CD4-positive, alpha-beta memory T cell (primary cell): Measurements from ENCODE around the gene MTAP. TPM values are rescaled to one million over a fixed set of nuclear protein-coding genes. Genes with fewer than 3 reads are reported as not detected.
A peak's percentile ranks its signal among the peaks of the same experiment; 100 is the strongest.

ENCODE experiments used
- CTCF ChIA-PET: fragments of 350-600 bp; sonication (Branson Sonifier 250); formaldehyde crosslinking; loops from one replicate; lab custom pipeline; 2021; ENCODE audit warnings: inconsistent platforms; ENCODE audit not compliant: partially characterized antibody; lab: Charles Lee
- POLR2A ChIA-PET: fragments of 350-600 bp; sonication (Branson Sonifier 250); formaldehyde crosslinking; loops from one replicate; lab custom pipeline; 2021; ENCODE audit not compliant: partially characterized antibody; lab: Charles Lee
- DNase-seq, 5 donors: peaks; one replicate each; pipeline versions ENCODE4 v3.0.0 to v3.0.0-alpha.2; 2020 to 2022; ENCODE audit warnings: mixed read lengths in 1 of 5
- H3K27ac ChIP-seq: one replicate; pipeline ENCODE4 v1.7.0; 2013; ENCODE audit warnings: low read depth, low read length
- H3K27me3 ChIP-seq: 2 replicates; pipeline ENCODE4 v1.7.0; 2013; ENCODE audit warnings: mild to moderate bottlenecking, low read length, moderate library complexity; ENCODE audit not compliant: insufficient read depth
- H3K36me3 ChIP-seq: 2 replicates; pipeline ENCODE4 v1.7.0; 2013; ENCODE audit warnings: mild to moderate bottlenecking, low read length, moderate library complexity; ENCODE audit not compliant: insufficient read depth
- H3K4me1 ChIP-seq: 2 replicates; pipeline ENCODE4 v1.7.0; 2013; ENCODE audit warnings: mild to moderate bottlenecking, low read length, moderate library complexity; ENCODE audit not compliant: insufficient read depth
- H3K4me3 ChIP-seq, 2 donors: one replicate each; pipeline ENCODE4 v1.7.0; 2013; ENCODE audit warnings: low read length in 2 of 2, mild to moderate bottlenecking in 1 of 2
- H3K9me3 ChIP-seq, 2 donors: one replicate each; pipeline ENCODE4 v1.7.0; 2013; ENCODE audit warnings: low read length in 2 of 2, control low read depth in 1 of 2; ENCODE audit not compliant: control insufficient read depth in 1 of 2
- H3K27ac Mint-ChIP-seq, 7 donors: one replicate each; pipeline ENCODE4 v1.8.0; 2020 to 2021; ENCODE audit warnings: mixed read lengths in 7 of 7, mild to moderate bottlenecking in 6 of 7, inconsistent platforms in 3 of 7, moderate library complexity in 3 of 7
- H3K27me3 Mint-ChIP-seq, 2 donors: one replicate each; pipeline ENCODE4 v1.8.0; 2020 to 2021; ENCODE audit warnings: mixed read lengths in 2 of 2
- H3K36me3 Mint-ChIP-seq, 2 donors: one replicate each; pipeline ENCODE4 v1.8.0; 2020 to 2021; ENCODE audit warnings: mixed read lengths in 2 of 2, inconsistent platforms in 1 of 2, mild to moderate bottlenecking in 1 of 2
- H3K4me1 Mint-ChIP-seq, 4 donors: one replicate each; pipeline ENCODE4 v1.8.0; 2020 to 2021; ENCODE audit warnings: mixed read lengths in 4 of 4, mild to moderate bottlenecking in 1 of 4
- H3K4me3 Mint-ChIP-seq, 8 donors: one replicate each; pipeline ENCODE4 v1.8.0; 2020 to 2021; ENCODE audit warnings: mixed read lengths in 8 of 8, mild to moderate bottlenecking in 7 of 8, moderate library complexity in 6 of 8, inconsistent platforms in 3 of 8
- H3K9me3 Mint-ChIP-seq, 8 donors: one replicate each; pipeline ENCODE4 v1.8.0; 2020 to 2021; ENCODE audit warnings: mixed read lengths in 8 of 8, mild to moderate bottlenecking in 5 of 8, inconsistent platforms in 3 of 8, moderate library complexity in 1 of 8
- intact Hi-C: fragments of 100-400 bp; cut with micrococcal nuclease; formaldehyde crosslinking; loops from one replicate; pipeline ENCODE4 v1.15.1; 2023
- polyA plus RNA-seq, 2 donors: library from polyadenylated mRNA; unstranded; fragments of 300-500 nt; fragmentation: Illumina TruSeq; gene quantifications; one replicate each; pipeline ENCODE4 v1.2.3, GENCODE V29; 2021
- total RNA-seq, 2 experiments: library from RNA; stranded (reverse); gene quantifications; one replicate each; pipeline ENCODE4 v1.2.3, GENCODE V29; 2021

The MTAP gene
- total and polyA plus RNA-seq, 4 experiments from 2014 or later = 21.1 to 47.9 (median 34.0) TPM

DNA sequence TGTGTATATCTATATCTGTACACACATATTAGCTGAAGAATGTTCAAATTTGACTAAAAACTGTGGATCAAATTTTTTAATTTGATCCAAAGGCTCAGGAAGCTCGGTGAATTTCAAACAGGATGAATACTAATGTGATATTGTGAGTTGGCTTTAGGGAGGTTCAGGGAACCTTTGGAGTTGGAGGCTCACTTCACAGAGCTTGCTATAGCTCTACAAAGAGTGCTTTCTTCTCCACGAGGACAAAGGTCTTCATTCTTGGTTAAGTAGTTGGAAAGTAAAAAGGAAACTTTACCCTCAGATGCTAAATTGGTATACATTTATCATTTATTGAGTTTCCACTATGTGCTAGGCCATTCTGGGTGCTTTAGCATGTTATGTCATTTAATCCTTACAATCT, 36.3 kb upstream of the MTAP start:
- no peaks in the 10 kb centered on the region for H3K4me1 ChIP-seq
- no peaks in the 10 kb centered on the region for H3K36me3 ChIP-seq
- no peak overlapping the region for H3K27ac Mint-ChIP-seq
- H3K27me3 Mint-ChIP-seq = peaks cover 9 to 19% of the 10 kb centered on the region in 2 donors
- no peaks in the 10 kb centered on the region for H3K27me3 ChIP-seq
- H3K36me3 Mint-ChIP-seq = peaks cover 0 to 10% of the 10 kb centered on the region in 2 donors
- H3K4me3 ChIP-seq = no peak overlapping the region
- intact Hi-C loops = no loop called here
- H3K4me3 Mint-ChIP-seq = no peak overlapping the region
- ChIA-PET POLR2A (no interaction called here), CTCF (interaction anchor here (1.1 kb wide), 1 partner anchor 12 kb away, joined by 4 read pairs; no protein-coding TSS in a partner anchor)
- no peaks in the 10 kb centered on the region for H3K9me3 ChIP-seq
- no peak for DNase-seq
- H3K27ac ChIP-seq = no peak overlapping the region
- peaks cover 0 to 10% (median 2%) of the 10 kb centered on the region in 8 donors for H3K9me3 Mint-ChIP-seq
- peaks cover 8 to 14% (median 11%) of the 10 kb centered on the region in 4 donors for H3K4me1 Mint-ChIP-seq

DNA sequence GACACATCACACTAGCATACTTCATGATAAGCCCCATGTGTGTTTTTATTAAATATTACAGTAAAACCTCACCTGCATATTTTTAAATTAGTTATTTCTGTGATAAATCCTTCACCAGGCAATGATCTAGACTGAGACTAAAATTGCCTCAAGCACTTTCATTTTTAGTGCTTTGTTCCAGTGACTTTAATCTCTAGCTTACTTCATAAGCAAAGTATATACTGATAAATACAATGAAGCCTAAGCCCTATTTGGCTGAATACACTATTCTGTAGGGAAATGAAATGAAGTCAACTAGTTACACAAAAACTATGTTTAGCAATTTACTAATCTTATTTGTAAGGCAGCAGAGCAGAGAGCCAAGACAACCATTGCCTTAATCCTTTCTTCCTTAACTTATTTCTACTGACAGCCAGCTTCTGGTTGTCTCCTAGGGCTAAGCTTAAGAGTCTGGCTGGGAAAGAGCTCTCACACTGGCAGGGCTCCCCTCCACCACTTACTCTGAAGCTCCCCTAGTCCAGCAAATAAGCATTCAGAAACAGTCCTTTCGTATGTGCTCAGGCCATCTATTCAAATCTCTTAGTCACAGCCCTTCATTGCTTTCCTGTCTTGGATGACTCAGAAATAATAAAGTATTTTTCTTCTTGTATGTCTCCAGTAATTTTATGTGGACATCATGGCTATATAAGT, 31.4 kb upstream of the MTAP start:
- Histone ChIP-seq H3K4me3 (no peak overlapping the region), H3K4me1 (peaks cover 2% of the 10 kb centered on the region)
- H3K9me3 Mint-ChIP-seq = peaks cover 0 to 6% (median 0%) of the 10 kb centered on the region in 8 donors

DNA sequence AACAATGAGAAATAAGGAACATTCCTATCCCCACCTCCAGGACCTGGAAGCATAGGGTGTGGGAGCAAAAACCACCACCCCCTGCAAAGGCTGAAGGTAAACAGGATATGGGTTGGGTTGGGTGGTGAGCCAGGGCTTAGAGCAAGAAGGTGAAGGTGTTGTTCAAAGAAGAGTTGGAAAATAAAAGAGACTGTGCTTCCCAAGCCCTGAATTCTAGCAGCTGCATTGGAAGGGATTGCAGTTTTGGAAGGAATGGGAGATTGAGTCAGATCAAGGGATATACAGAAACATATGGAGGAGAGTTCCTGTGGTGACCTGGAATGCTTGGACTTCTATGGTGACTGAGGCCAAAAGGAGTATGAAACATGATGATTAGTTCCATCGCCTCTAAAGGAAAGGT, 24.7 kb upstream of the MTAP start:
- DNase-seq = peak in 3 of 5 donors; percentile 7 to 18 (median 12)
- intact Hi-C loops = no loop called here
- peak overlapping the region in 1 of 2 donors; percentile 30 for H3K4me3 ChIP-seq

More for the DNA sequence above, 31.4 kb upstream of the MTAP start:
- CTCF ChIA-PET = interaction anchor here (0.7 to 2.1 kb wide), 6 partner anchors 12 to 450 kb away, joined by 3 to 6 read pairs (median 4); no protein-coding TSS in a partner anchor
- Histone ChIP-seq H3K27me3 (no peaks in the 10 kb centered on the region), H3K36me3 (no peaks in the 10 kb centered on the region), H3K27ac (no peak overlapping the region), H3K9me3 (no peaks in the 10 kb centered on the region)
- POLR2A ChIA-PET = interaction anchor here (0.9 kb wide), 1 partner anchor 9 kb away, joined by 3 read pairs; no protein-coding TSS in a partner anchor
- DNase-seq = no peak
- Mint-ChIP-seq H3K36me3 (peaks cover 0 to 6% of the 10 kb centered on the region in 2 donors), H3K27me3 (peaks cover 3 to 10% of the 10 kb centered on the region in 2 donors), H3K4me1 (peaks cover 8 to 15% (median 12%) of the 10 kb centered on the region in 4 donors), H3K4me3 (peak overlapping the region in 4 of 8 donors; percentile 9 to 32 (median 19)), H3K27ac (peak overlapping the region in 5 of 7 donors; percentile 18 to 57 (median 35))
- intact Hi-C loops = no loop called here

DNA sequence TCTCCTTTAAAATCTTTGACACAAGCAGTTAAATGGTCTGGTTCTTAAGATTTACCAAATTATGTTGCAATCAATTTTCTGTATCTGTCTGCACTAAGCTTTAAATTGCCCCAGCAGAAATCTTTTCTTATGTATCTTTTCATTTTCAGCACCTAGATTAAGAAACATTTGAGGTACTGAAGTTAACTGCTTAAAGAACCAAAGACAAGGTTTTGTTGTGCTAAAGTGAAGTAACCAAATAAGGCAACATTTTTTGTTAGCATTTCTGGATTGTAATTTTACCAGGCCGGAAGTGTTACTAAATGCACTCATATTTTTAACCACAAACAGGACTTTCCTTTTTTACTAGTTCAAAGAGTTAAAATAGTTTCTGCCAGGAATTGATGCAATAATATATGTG, 24.1 kb upstream of the MTAP start:
- POLR2A ChIA-PET = interaction anchor here (0.6 to 2.1 kb wide), 9 partner anchors 9 to 445 kb away, joined by 3 to 13 read pairs (median 5); partner anchors contain the start of gene MTAP
- CTCF ChIA-PET = interaction anchor here (1.0 to 3.5 kb wide), 8 partner anchors 10 to 344 kb away, joined by 3 to 24 read pairs (median 4); no protein-coding TSS in a partner anchor
- intact Hi-C loops = no loop called here
- Histone ChIP-seq H3K27ac (no peak overlapping the region), H3K36me3 (no peaks in the 10 kb centered on the region), H3K9me3 (no peaks in the 10 kb centered on the region), H3K4me3 (no peak overlapping the region), H3K27me3 (no peaks in the 10 kb centered on the region), H3K4me1 (peaks cover 39% of the 10 kb centered on the region)
- Mint-ChIP-seq H3K4me3 (no peak overlapping the region), H3K27me3 (no peaks in the 10 kb centered on the region), H3K36me3 (no peaks in the 10 kb centered on the region), H3K4me1 (peaks cover 0 to 4% (median 3%) of the 10 kb centered on the region in 4 donors), H3K27ac (no peak overlapping the region), H3K9me3 (no peaks in the 10 kb centered on the region)
- no peak for DNase-seq

More for the DNA sequence above, 24.7 kb upstream of the MTAP start:
- Mint-ChIP-seq H3K36me3 (no peaks in the 10 kb centered on the region), H3K4me3 (no peak overlapping the region), H3K27me3 (no peaks in the 10 kb centered on the region), H3K4me1 (peaks cover 0 to 4% (median 3%) of the 10 kb centered on the region in 4 donors), H3K9me3 (no peaks in the 10 kb centered on the region), H3K27ac (no peak overlapping the region)
- no peak overlapping the region for H3K27ac ChIP-seq
- H3K9me3 ChIP-seq = no peaks in the 10 kb centered on the region
- POLR2A ChIA-PET = interaction anchor here (0.6 to 2.1 kb wide), 8 partner anchors 10 to 444 kb away, joined by 3 to 13 read pairs (median 4); partner anchors contain the start of gene MTAP
- peaks cover 39% of the 10 kb centered on the region for H3K4me1 ChIP-seq
- no peaks in the 10 kb centered on the region for H3K27me3 ChIP-seq
- CTCF ChIA-PET = interaction anchor here (1.3 to 3.5 kb wide), 6 partner anchors 10 to 343 kb away, joined by 3 to 24 read pairs (median 4); no protein-coding TSS in a partner anchor
- no peaks in the 10 kb centered on the region for H3K36me3 ChIP-seq

DNA sequence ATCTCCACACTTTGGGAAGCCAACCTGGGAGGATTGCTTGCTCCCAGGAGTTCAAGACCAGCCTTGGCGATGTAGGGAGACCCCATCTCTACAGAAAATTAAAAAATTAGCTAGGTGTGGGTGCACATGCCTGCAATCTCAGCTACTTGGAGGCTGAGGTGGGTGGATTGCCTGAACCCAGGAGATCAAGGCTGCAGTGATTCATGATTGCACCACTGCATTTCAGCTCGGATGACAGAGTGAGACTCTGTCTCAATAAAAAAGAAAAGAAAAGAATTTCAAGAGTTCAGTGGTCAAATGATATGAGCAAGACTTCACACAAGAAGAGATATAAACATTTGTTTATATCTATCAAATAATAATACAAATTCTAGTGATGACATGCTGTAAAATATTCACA, 23.0 kb upstream of the MTAP start:
- intact Hi-C loops = no loop called here
- peaks cover 0 to 1% of the 10 kb centered on the region in 2 donors for H3K27me3 Mint-ChIP-seq
- peaks cover 0 to 4% (median 3%) of the 10 kb centered on the region in 4 donors for H3K4me1 Mint-ChIP-seq
- H3K4me3 ChIP-seq = no peak overlapping the region
- no peaks in the 10 kb centered on the region for H3K36me3 ChIP-seq
- ChIA-PET CTCF (interaction anchor here (1.3 to 3.5 kb wide), 5 partner anchors 9 to 106 kb away, joined by 3 to 24 read pairs (median 15); no protein-coding TSS in a partner anchor), POLR2A (interaction anchor here (1.5 to 2.1 kb wide), 3 partner anchors 8 to 203 kb away, joined by 6 to 13 read pairs (median 10); partner anchors contain the start of gene MTAP)
- H3K4me3 Mint-ChIP-seq = no peak overlapping the region
- no peaks in the 10 kb centered on the region for H3K36me3 Mint-ChIP-seq
- H3K9me3 ChIP-seq = no peaks in the 10 kb centered on the region
- DNase-seq = no peak
- no peaks in the 10 kb centered on the region for H3K9me3 Mint-ChIP-seq
- peaks cover 39% of the 10 kb centered on the region for H3K4me1 ChIP-seq
- no peak overlapping the region for H3K27ac Mint-ChIP-seq
- H3K27ac ChIP-seq = no peak overlapping the region
- H3K27me3 ChIP-seq = no peaks in the 10 kb centered on the region

DNA sequence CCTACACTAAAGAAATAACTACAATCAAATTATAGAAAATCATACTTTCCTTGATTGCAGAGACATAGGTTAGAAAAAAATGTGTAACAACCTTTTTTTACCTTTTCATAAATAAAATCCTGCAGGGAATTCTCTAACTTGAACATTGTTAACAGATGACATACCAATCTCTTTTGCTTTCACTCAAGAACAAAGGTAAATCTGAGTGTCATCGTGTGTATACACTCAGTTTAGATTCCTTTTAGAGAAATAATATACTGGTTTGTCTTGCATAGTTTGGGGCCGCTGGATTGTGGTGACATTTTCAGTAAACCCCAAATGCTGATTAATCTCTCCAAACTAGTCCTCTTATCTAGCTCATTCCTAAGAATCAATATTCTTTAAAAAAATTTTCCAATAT, 20.8 kb upstream of the MTAP start:
- Mint-ChIP-seq H3K27ac (peak overlapping the region in 1 of 7 donors; percentile 28), H3K4me3 (no peak overlapping the region), H3K9me3 (no peaks in the 10 kb centered on the region), H3K4me1 (peaks cover 0 to 4% (median 3%) of the 10 kb centered on the region in 4 donors), H3K36me3 (no peaks in the 10 kb centered on the region), H3K27me3 (peaks cover 0 to 1% of the 10 kb centered on the region in 2 donors)
- DNase-seq = no peak
- Histone ChIP-seq H3K4me1 (peaks cover 30% of the 10 kb centered on the region), H3K27ac (no peak overlapping the region), H3K4me3 (no peak overlapping the region), H3K36me3 (no peaks in the 10 kb centered on the region), H3K27me3 (no peaks in the 10 kb centered on the region), H3K9me3 (no peaks in the 10 kb centered on the region)
- CTCF ChIA-PET = interaction anchor here (0.8 to 2.6 kb wide), 5 partner anchors 9 to 546 kb away, joined by 3 to 21 read pairs (median 4); no protein-coding TSS in a partner anchor
- POLR2A ChIA-PET = no interaction called here
- intact Hi-C loops = no loop called here

DNA sequence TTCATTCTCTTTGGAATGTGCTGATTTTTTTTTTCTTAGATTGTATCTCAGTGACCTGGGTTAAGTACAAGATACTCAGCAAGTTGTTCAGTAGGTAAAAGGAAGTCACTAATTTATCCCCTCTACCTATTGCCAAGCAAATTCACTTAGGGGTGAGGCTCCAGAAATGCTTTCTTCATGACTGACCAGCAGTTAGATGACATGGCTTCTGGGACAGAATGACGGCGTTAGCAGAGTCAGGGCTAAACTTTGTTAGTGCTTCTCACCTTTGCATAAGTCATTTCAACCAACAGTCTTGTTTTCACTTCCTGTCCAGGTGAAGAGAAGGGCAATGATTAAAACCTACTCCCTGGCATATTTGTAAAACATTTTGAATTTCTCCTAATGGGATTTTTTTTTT, 20.2 kb upstream of the MTAP start:
- Histone ChIP-seq H3K27ac (no peak overlapping the region), H3K4me1 (peaks cover 25% of the 10 kb centered on the region), H3K27me3 (no peaks in the 10 kb centered on the region), H3K9me3 (no peaks in the 10 kb centered on the region), H3K4me3 (no peak overlapping the region), H3K36me3 (no peaks in the 10 kb centered on the region)
- peaks cover 0 to 1% of the 10 kb centered on the region in 2 donors for H3K27me3 Mint-ChIP-seq
- DNase-seq = no peak
- no peaks in the 10 kb centered on the region for H3K9me3 Mint-ChIP-seq
- ChIA-PET CTCF (interaction anchor here (0.8 to 2.6 kb wide), 4 partner anchors 9 to 74 kb away, joined by 3 to 21 read pairs (median 8); no protein-coding TSS in a partner anchor), POLR2A (no interaction called here)
- H3K4me1 Mint-ChIP-seq = peaks cover 0 to 4% (median 3%) of the 10 kb centered on the region in 4 donors
- intact Hi-C loops = no loop called here
- H3K36me3 Mint-ChIP-seq = no peaks in the 10 kb centered on the region
- H3K27ac Mint-ChIP-seq = no peak overlapping the region
- H3K4me3 Mint-ChIP-seq = no peak overlapping the region
